Activated CD4-positive, alpha-beta T cell treated with anti-CD3 and anti-CD28 coated beads, Interleukin-2, amount 10 ng/mL, durations not matched to agents 7 days and 5 days (primary cell): ENCODE results near the gene PIGO. TPM values are rescaled to one million over a fixed set of nuclear protein-coding genes. Genes with fewer than 3 reads are reported as not detected.

ENCODE experiments used
- total RNA-seq, 2 experiments: library from RNA; stranded (reverse); gene quantifications; one replicate each; pipeline ENCODE4 v1.2.3, GENCODE V29; 2021

The PIGO gene
- total RNA-seq, 2 experiments from 2014 or later, result 22.0 to 29.0 TPM

Other genes starting within 250 kb of the PIGO start
- not detected for gene PHF24, start 138.3 kb downstream of the PIGO start, total RNA-seq
- 1 to 10 TPM; 3.5 to 4.6 TPM for gene DNAJB5, start 106.8 kb downstream of the PIGO start, total RNA-seq
- gene VCP, start 24.0 kb downstream of the PIGO start, total RNA-seq, result 100 to 1,000 TPM; 189 to 238 TPM
- gene FANCG, start 16.6 kb downstream of the PIGO start, total RNA-seq, result 100 to 1,000 TPM; 117 to 123 TPM
- 100 to 1,000 TPM; 104 to 108 TPM for gene STOML2, start 6.5 kb upstream of the PIGO start, total RNA-seq
- 10 to 100 TPM; 15.6 to 17.6 TPM for gene ATOSB, start 19.3 kb upstream of the PIGO start, total RNA-seq
- gene UNC13B, start 65.4 kb upstream of the PIGO start, total RNA-seq, result under 1 TPM; 0.12 to 0.25 TPM